ENCODE measurements around the gene G2E3. TPM values are rescaled to one million over a fixed set of nuclear protein-coding genes. Genes with fewer than 3 reads are reported as not detected.

The G2E3 gene
- total and polyA plus RNA-seq, 2 of the 13 experiments (the other 11 are each of a cell fraction or from before 2014, with no cell fraction given): 22.8 to 63.0 TPM

DNA sequence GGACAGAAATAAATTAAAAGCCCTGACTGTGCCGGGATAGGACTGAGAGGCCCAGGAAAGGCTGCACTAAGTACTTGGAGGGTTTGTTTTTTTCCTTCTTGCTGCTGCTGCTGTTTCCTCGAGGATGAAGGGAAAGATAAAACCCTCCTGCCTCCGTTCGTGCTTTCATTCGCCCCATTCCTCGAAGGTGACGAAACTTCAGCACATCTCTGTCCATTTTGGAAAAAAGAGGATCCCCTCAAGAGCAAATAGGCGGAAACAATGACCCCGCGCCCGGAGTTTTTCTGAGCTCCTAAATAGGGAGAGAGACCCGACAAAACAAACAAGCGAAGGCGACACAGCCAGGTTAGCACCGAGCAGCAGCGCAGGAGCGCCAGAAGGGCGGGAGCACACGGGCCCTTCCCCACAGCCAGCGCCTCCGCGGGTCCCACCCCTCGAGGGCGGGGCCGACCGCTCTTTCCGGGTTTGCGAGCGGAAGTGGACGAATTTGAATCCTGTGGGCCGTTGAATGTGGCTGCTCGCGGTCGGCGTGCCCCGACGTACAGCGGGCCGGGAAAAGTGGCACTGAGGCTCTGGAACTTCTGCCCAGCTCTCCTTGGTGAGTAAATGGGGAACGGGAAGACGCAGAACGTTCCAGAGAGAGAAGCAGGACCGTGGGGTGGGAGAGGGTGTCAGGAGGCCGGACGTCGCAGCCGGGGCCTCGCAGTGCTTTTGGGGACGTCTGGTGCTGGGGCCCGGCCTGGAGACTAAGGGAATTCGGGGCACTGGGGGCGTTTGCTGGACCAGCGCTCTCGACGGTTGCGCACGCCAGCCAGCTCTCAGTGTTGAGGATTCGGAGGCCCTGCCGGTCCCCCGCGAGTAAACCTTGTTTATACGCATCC is at the start of gene G2E3 (continued):
- TF ChIP-seq ZBTB43 (CRISPR knock-in tag; conservative IDR thresholded peaks at IDR 0.05) (peak; percentile 90), LCORL (IDR thresholded peaks at IDR 0.05) (0 out of 2 replicates have a peak, but pooled peaks have one; percentile 33), LCORL (CRISPR knock-in tag; IDR thresholded peaks at IDR 0.05) (peak; percentile 96), ZNF253 (CRISPR knock-in tag; IDR thresholded peaks at IDR 0.05; ENCODE audit: borderline replicate concordance) (peak; percentile 96; the same call in 1 of the 2 replicates), RFX1 (IDR thresholded peaks at IDR 0.05) (no peak), ZNF12 (CRISPR knock-in tag; IDR thresholded peaks at IDR 0.05) (no peak), ZNF550 (CRISPR knock-in tag; IDR thresholded peaks at IDR 0.05; ENCODE audit: borderline replicate concordance) (peak; percentile 98; the same call in 1 of the 2 replicates), ZNF616 (CRISPR knock-in tag; IDR thresholded peaks at IDR 0.05; ENCODE audit: low read depth) (peak; percentile 90; the same call in 1 of the 2 replicates), MEF2D (CRISPR knock-in tag; IDR thresholded peaks at IDR 0.05) (peak; percentile 98), ZNF121 (CRISPR knock-in tag; IDR thresholded peaks at IDR 0.05) (peak; percentile 85; the same call in 1 of the 2 replicates), SPEN (CRISPR knock-in tag; IDR thresholded peaks at IDR 0.05; ENCODE audit: low read depth) (peak; percentile 99), ZNF501 (CRISPR knock-in tag; IDR thresholded peaks at IDR 0.05) (peak; percentile 100), MLX (CRISPR knock-in tag; IDR thresholded peaks at IDR 0.05) (peak; percentile 74; the same call in 1 of the 2 replicates), HNRNPUL1 (IDR thresholded peaks at IDR 0.05; ENCODE audit: low read depth, low read length) (peak; percentile 52; the same call in 1 of the 2 replicates), ZNF33A (CRISPR knock-in tag; IDR thresholded peaks at IDR 0.05; ENCODE audit: borderline replicate concordance) (peak; percentile 98), TCF7 (IDR thresholded peaks at IDR 0.05; ENCODE audit: low read depth) (no peak), CEBPG (CRISPR knock-in tag; IDR thresholded peaks at IDR 0.05) (peak; percentile 66), ZNF275 (CRISPR knock-in tag; IDR thresholded peaks at IDR 0.05; ENCODE audit: borderline replicate concordance) (peak; percentile 92), FOSL1 (CRISPR knock-in tag; IDR thresholded peaks at IDR 0.05; ENCODE audit: borderline replicate concordance) (no peak; the same call in 1 of the 2 replicates), U2AF1 (optimal IDR thresholded peaks at IDR 0.05; ENCODE audit: low read depth, low read length) (peak; percentile 99), ZBTB7B (CRISPR knock-in tag; IDR thresholded peaks at IDR 0.05) (peak; percentile 92), ZNF768 (CRISPR knock-in tag; IDR thresholded peaks at IDR 0.05) (peak; percentile 89), ZNF816 (CRISPR knock-in tag; IDR thresholded peaks at IDR 0.05; ENCODE audit: borderline replicate concordance) (peak; percentile 100), GZF1 (CRISPR knock-in tag; IDR thresholded peaks at IDR 0.05) (peak; percentile 96), PHF5A (CRISPR knock-in tag; IDR thresholded peaks at IDR 0.05; ENCODE audit: low read depth, unreplicated experiment) (peak; percentile 79)
- TF ChIP-seq, protein P1, sequence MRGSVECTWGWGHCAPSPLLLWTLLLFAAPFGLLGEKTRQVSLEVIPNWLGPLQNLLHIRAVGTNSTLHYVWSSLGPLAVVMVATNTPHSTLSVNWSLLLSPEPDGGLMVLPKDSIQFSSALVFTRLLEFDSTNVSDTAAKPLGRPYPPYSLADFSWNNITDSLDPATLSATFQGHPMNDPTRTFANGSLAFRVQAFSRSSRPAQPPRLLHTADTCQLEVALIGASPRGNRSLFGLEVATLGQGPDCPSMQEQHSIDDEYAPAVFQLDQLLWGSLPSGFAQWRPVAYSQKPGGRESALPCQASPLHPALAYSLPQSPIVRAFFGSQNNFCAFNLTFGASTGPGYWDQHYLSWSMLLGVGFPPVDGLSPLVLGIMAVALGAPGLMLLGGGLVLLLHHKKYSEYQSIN (CRISPR knock-in tag; IDR thresholded peaks at IDR 0.05; ENCODE audit: borderline replicate concordance): no peak
